ENCODE data around the gene ICE2. TPM values are rescaled to one million over a fixed set of nuclear protein-coding genes. Genes with fewer than 3 reads are reported as not detected.

The ICE2 gene
- total RNA-seq, 1 donor from 2014 or later: 42.2 TPM

DNA sequence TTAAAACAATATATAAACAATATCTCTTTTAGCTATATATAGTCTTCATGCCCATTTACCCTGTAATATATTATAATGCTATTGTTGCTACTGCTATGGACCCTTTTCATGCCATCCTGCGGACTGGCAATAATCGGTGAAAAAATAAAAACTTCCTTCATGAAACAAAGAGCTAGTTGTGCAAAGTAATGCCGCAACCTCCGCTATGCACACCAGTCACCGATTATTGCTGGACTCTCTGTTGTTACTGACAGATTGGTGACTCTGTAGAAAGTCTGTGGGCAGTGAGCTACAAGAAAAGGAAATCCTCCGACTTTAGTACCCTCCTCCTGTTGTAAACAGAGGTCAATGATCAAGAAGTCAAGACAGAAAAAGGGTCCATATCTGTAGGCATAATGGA lies 17.9 kb upstream of the ICE2 start:
- H3K27me3 Mint-ChIP-seq (ENCODE audit: unreplicated experiment): no peaks in the 10 kb centered on the region
- TF ChIP-seq, protein P1, sequence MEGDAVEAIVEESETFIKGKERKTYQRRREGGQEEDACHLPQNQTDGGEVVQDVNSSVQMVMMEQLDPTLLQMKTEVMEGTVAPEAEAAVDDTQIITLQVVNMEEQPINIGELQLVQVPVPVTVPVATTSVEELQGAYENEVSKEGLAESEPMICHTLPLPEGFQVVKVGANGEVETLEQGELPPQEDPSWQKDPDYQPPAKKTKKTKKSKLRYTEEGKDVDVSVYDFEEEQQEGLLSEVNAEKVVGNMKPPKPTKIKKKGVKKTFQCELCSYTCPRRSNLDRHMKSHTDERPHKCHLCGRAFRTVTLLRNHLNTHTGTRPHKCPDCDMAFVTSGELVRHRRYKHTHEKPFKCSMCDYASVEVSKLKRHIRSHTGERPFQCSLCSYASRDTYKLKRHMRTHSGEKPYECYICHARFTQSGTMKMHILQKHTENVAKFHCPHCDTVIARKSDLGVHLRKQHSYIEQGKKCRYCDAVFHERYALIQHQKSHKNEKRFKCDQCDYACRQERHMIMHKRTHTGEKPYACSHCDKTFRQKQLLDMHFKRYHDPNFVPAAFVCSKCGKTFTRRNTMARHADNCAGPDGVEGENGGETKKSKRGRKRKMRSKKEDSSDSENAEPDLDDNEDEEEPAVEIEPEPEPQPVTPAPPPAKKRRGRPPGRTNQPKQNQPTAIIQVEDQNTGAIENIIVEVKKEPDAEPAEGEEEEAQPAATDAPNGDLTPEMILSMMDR (IDR thresholded peaks at IDR 0.05; ENCODE audit: unreplicated experiment): no peak
- no peak overlapping the region for H3K4me3 Mint-ChIP-seq (ENCODE audit: unreplicated experiment)
- no peak for DNase-seq (ENCODE audit: low spot score)
- H3K9me3 Mint-ChIP-seq (ENCODE audit: unreplicated experiment): no peaks in the 10 kb centered on the region
- no peaks in the 10 kb centered on the region for H3K4me1 Mint-ChIP-seq (ENCODE audit: unreplicated experiment)
- H3K27ac Mint-ChIP-seq (ENCODE audit: unreplicated experiment): no peak overlapping the region
- H3K36me3 Mint-ChIP-seq (ENCODE audit: low read depth, unreplicated experiment): no peaks in the 10 kb centered on the region

DNA sequence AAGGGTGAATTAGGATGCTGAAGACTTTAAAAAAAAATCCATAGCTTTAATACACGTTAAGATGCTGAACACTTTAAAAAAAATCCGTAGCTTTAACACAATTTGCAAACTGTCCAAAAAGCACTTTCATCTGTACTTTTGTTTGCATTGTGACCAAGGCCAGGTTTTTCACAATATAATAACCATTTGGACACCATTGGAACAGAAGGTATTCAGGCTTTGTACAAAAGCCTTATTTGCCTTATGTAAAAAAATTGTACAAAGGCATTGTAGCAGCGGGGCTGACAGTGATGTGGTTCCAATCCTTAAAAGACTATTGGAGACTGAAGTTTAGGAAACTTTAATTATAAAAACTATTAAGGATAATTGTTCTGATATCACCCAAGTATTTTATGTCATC lies 15.2 kb upstream of the ICE2 start:
- no peaks in the 10 kb centered on the region for H3K27me3 Mint-ChIP-seq (ENCODE audit: unreplicated experiment)
- H3K36me3 Mint-ChIP-seq (ENCODE audit: low read depth, unreplicated experiment): no peaks in the 10 kb centered on the region
- no peak overlapping the region for H3K4me3 Mint-ChIP-seq (ENCODE audit: unreplicated experiment)
- H3K9me3 Mint-ChIP-seq (ENCODE audit: unreplicated experiment): no peaks in the 10 kb centered on the region
- no peak for DNase-seq (ENCODE audit: low spot score)
- TF ChIP-seq, protein P1 (IDR thresholded peaks at IDR 0.05; ENCODE audit: unreplicated experiment): no peak
- H3K4me1 Mint-ChIP-seq (ENCODE audit: unreplicated experiment): no peaks in the 10 kb centered on the region
- no peak overlapping the region for H3K27ac Mint-ChIP-seq (ENCODE audit: unreplicated experiment)

DNA sequence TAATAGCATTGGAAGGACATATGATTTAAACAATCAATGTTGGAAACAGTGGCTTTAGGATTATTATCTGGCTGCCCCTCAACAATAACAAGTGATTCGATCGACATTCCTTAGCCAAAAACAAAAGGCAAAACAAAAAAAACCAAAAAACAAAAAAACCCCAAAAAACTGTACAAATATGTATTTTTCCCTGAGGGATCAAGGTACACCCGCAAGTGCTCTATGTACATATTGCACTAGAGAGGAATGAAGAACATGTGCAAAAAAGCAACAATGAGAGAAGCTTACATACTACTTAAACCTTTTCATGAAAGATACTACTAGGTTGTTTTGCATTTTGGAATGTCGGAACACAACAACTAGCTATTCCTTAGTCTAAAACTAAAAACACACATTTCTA lies 14.2 kb upstream of the ICE2 start:
- DNase-seq (ENCODE audit: low spot score): no peak
- H3K4me3 Mint-ChIP-seq (ENCODE audit: unreplicated experiment): no peak overlapping the region
- H3K27me3 Mint-ChIP-seq (ENCODE audit: unreplicated experiment): no peaks in the 10 kb centered on the region
- no peaks in the 10 kb centered on the region for H3K9me3 Mint-ChIP-seq (ENCODE audit: unreplicated experiment)
- no peaks in the 10 kb centered on the region for H3K4me1 Mint-ChIP-seq (ENCODE audit: unreplicated experiment)
- H3K27ac Mint-ChIP-seq (ENCODE audit: unreplicated experiment): no peak overlapping the region
- H3K36me3 Mint-ChIP-seq (ENCODE audit: low read depth, unreplicated experiment): no peaks in the 10 kb centered on the region
- TF ChIP-seq, protein P1 (IDR thresholded peaks at IDR 0.05; ENCODE audit: unreplicated experiment): no peak

DNA sequence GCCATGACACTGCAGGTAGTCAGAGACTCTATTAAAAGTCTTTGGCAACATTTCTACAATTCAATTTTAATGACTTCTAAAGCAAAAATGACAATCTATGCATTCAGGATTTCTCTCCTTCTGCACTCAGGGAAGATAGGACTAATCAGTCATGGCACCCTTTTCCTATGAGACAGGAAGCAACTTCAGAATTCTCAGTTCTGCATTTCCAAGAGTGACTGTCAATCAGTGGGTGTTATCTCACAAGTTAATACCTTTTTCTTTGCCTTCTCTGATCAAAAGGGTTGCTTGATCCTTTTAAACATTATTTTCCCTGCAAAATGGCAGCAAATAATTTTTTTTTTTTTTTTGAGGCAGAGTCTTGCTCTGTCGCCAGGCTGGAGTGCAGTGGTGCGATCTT lies 7.8 kb upstream of the ICE2 start:
- TF ChIP-seq, protein P1 (IDR thresholded peaks at IDR 0.05; ENCODE audit: unreplicated experiment): no peak
- no peaks in the 10 kb centered on the region for H3K9me3 Mint-ChIP-seq (ENCODE audit: unreplicated experiment)
- H3K4me3 Mint-ChIP-seq (ENCODE audit: unreplicated experiment): no peak overlapping the region
- DNase-seq (ENCODE audit: low spot score): no peak
- H3K36me3 Mint-ChIP-seq (ENCODE audit: low read depth, unreplicated experiment): no peaks in the 10 kb centered on the region
- H3K27ac Mint-ChIP-seq (ENCODE audit: unreplicated experiment): no peak overlapping the region
- H3K4me1 Mint-ChIP-seq (ENCODE audit: unreplicated experiment): no peaks in the 10 kb centered on the region
- H3K27me3 Mint-ChIP-seq (ENCODE audit: unreplicated experiment): no peaks in the 10 kb centered on the region

DNA sequence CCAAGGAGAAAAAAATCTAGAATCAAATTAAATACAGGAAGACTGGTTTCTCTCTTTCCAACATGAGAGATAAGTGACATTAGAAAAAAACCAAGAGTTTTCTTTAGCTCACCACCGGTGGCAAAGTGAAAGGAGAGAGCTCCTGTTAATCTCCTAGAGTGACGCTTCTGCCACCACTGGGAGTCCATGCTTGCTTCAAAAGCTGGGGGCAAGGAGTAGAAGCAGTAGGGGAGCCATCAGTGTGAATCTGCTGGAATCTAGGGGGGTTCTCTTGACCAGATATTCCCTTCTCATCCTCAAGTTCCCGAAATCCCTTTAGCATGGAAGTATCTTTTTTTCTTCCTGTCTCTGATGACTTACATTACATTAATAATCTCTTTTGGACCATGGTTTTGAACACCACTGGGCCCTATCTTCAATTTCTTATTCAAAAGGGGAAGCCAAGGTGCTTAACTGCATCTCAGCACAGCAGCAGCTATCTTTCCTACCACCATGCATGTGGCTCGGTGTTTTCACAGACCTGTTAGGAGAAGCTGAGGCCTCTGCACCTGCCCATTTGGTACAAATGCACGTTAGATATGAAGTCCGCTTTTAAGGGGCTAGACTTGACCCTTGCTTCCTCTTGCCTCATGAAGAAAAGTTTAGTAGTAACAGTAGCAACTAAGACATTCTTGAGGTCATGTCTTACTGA lies 6.6 kb upstream of the ICE2 start:
- no peaks in the 10 kb centered on the region for H3K4me1 Mint-ChIP-seq (ENCODE audit: unreplicated experiment)
- TF ChIP-seq, protein P1 (IDR thresholded peaks at IDR 0.05; ENCODE audit: unreplicated experiment): no peak
- H3K4me3 Mint-ChIP-seq (ENCODE audit: unreplicated experiment): no peak overlapping the region
- no peak for DNase-seq (ENCODE audit: low spot score)
- no peaks in the 10 kb centered on the region for H3K36me3 Mint-ChIP-seq (ENCODE audit: low read depth, unreplicated experiment)
- H3K27me3 Mint-ChIP-seq (ENCODE audit: unreplicated experiment): no peaks in the 10 kb centered on the region
- no peaks in the 10 kb centered on the region for H3K9me3 Mint-ChIP-seq (ENCODE audit: unreplicated experiment)
- H3K27ac Mint-ChIP-seq (ENCODE audit: unreplicated experiment): no peak overlapping the region

All from endothelial cell (in vitro differentiated cells).